LNCaP clone FGC (cell line): ENCODE results near the gene MEGF11.
A peak's percentile ranks its signal among the peaks of the same experiment; 100 is the strongest.

Experiments used
- DNase-seq: peaks from one replicate; pipeline ENCODE4 v3.0.0-alpha.2; 2011; ENCODE audit warnings: low read depth
- H3K4me3 ChIP-seq: 2 replicates; pipeline ENCODE4 v1.5.1; 2011; ENCODE audit warnings: mild to moderate bottlenecking, low read depth, low read length, control low read depth
- TF ChIP-seq, protein P1 (sequence below): IDR thresholded peaks from 2 replicates; pipeline ENCODE4 v1.5.1; 2012; ENCODE audit warnings: mild to moderate bottlenecking; ENCODE audit not compliant: control insufficient read depth, insufficient read depth; ENCODE audit errors: extremely low read depth

MEGF11 gene

DNA sequence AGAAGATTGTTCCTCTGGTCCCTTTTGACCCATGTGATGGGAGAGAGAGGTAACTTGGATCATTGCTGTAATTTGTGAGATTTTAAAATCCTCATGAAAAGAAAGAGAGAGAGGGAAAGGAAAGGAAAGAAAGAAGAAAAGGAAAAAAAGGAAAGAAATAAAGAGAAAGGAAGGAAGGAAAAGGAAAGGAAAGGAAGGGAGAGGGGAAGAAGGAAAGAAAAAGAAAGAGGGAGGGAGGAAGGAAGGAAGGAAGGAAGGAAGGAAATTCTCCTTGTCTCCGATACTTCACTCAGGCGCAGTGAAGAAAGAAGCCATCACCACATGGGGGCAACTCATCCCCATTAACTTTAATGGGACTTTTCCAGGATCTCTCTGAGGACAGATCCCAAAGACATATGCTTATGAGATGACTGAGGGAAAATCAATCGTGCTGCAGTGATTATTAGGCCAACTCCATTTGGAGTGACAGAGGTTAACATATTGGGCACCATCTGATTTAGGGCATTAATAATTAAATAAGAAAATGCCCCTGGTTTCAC is 123.0 kb downstream of the MEGF11 start:
- no peak for DNase-seq
- H3K4me3 ChIP-seq, result no peak overlapping the region
- TF ChIP-seq, protein P1, sequence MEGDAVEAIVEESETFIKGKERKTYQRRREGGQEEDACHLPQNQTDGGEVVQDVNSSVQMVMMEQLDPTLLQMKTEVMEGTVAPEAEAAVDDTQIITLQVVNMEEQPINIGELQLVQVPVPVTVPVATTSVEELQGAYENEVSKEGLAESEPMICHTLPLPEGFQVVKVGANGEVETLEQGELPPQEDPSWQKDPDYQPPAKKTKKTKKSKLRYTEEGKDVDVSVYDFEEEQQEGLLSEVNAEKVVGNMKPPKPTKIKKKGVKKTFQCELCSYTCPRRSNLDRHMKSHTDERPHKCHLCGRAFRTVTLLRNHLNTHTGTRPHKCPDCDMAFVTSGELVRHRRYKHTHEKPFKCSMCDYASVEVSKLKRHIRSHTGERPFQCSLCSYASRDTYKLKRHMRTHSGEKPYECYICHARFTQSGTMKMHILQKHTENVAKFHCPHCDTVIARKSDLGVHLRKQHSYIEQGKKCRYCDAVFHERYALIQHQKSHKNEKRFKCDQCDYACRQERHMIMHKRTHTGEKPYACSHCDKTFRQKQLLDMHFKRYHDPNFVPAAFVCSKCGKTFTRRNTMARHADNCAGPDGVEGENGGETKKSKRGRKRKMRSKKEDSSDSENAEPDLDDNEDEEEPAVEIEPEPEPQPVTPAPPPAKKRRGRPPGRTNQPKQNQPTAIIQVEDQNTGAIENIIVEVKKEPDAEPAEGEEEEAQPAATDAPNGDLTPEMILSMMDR, result 0 out of 2 replicates have a peak, but pooled peaks have one; percentile 5

DNA sequence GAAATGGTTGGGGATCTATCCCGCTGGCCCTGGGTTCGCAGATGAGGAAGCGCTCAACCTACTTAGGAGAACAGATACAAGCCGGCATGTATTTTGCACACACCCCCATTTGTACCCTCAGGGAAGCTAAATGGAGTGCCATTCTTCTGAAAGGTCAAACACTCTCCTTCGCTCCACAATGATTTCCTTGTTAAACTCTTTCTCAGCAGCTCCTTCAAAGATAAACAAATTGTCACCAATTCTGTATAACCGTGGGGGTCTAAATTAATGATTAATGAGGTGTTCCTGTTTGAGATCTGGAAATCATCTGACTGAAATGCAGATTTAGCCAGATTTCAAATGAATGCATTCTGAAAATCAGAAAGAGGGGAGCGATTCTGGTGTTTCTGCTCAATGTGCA is 124.0 kb downstream of the MEGF11 start:
- DNase-seq, result no peak
- TF ChIP-seq, protein P1, result no peak
- no peak overlapping the region for H3K4me3 ChIP-seq

DNA sequence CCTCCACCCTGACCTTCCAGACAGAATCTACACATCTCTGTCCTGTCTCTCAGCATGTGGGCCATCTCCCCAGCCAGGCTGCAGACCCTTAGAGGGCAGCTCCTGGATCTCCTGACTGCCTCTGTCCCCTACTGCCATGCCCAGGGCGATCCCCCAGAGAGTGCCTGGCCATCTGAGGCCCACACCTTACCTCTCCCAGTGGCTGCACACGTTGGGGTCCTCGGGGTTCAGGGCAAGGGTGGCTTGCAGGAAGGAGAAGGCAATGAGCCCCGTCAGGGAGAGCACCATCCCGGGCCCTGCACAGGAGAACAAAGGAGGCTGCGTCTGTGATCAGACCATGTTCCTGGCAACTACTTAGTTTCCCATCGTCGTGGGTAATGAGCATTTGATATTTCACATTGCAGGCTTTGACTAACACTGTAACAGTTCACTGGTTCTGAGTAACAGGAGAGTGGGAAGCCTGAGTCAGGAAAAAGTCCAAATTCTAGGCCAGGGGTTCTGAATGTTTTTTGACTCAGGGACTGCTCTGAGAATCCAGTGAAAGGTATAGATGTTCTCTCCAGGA is 125.4 kb downstream of the MEGF11 start:
- TF ChIP-seq, protein P1, result no peak
- DNase-seq, result no peak
- no peak overlapping the region for H3K4me3 ChIP-seq

DNA sequence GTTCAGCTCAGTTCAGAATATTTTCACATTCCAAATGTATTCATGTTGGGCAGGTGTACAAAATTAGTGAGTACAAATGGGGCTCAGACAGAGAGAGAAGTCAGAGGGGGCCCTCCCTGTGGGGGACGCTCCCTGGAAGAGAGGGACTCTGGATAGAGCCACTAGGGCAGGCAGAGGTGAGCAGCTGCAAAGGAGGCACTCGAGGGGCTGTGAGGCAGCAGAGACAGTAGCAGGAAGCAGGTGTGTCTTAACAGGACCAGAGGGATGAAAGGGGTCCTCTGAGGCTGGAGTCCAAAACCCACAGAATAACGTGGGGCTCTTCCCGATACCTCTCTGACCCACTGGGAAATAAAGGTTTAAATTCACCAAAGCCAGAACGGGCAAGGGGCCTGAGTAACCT is 127.1 kb downstream of the MEGF11 start:
- no peak for DNase-seq
- H3K4me3 ChIP-seq, result no peak overlapping the region
- TF ChIP-seq, protein P1, result no peak

DNA sequence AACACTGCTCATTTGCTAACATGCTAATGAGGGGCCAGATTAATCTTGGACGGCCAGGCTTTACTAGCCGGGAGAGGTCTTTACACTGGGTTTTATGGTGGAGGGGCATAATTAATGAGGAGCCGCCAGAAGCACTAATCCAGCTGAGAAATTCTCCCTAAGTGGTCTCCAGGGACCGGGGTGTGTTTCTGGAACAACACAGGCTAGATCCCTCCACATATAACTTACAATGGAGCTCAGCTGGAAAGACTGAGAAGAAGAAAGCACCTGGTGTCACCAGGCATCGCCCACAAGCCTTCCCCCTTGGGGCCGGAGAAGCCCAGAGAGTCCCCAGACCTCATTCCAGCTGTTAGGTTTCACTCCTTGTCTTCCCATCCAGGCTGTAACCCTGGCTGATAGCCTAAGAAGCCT is 127.5 kb downstream of the MEGF11 start:
- no peak overlapping the region for H3K4me3 ChIP-seq
- no peak for DNase-seq

DNA sequence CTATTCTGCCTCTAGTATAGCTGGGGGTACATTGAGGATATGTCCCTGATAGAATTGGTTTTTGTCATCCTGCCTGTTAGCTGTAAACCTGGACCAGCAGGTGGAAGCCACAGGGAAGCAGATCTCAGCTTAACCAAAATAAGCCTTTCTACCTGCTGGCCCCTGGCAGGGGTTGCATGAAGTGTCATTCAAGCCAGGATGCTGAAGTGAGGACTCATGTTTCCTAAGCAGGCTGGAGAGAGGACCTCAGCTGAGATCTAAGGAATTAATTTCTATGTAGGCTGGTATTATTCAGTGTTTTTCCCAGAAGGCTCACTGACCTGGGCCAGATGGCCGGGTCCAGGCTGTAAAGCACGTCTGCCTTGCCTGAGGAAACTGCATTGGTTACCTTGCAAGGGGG is 128.9 kb downstream of the MEGF11 start:
- TF ChIP-seq, protein P1, result no peak
- no peak for DNase-seq
- H3K4me3 ChIP-seq, result no peak overlapping the region

More for the DNA sequence above, 127.5 kb downstream of the MEGF11 start:
- TF ChIP-seq, protein P1, result no peak

DNA sequence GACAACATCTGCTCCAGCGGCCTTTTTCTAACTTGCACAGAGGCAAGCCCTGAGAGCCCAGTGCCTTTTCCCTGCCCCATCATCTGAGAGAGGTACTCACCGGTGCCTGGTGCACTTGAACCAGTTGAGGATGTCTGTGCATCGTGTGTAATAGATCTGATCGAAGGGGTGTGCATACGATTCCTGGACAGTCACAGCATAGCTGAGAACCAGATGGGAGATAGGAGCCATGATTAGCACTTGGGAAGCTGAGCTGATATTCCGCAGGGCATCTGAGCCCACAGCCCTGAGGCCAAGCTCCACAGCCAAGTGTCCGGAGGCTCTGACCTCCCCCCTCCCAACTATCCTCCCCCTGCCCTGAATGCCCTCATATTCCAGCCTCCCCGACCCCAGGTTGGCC is 129.8 kb downstream of the MEGF11 start:
- TF ChIP-seq, protein P1, result no peak
- DNase-seq, result no peak
- H3K4me3 ChIP-seq, result no peak overlapping the region
